ENCODE results near the gene MEF2A. TPM values are rescaled to one million over a fixed set of nuclear protein-coding genes. Genes with fewer than 3 reads are reported as not detected.
"Not testable (repeated sequence)": the region's sequence is repeated elsewhere in the genome, so short reads cannot be mapped to it uniquely, and the experiment has no call there.

Gene MEF2A
- 66.0 TPM for total RNA-seq (ENCODE audit: insufficient read depth, low replicate concordance)

DNA sequence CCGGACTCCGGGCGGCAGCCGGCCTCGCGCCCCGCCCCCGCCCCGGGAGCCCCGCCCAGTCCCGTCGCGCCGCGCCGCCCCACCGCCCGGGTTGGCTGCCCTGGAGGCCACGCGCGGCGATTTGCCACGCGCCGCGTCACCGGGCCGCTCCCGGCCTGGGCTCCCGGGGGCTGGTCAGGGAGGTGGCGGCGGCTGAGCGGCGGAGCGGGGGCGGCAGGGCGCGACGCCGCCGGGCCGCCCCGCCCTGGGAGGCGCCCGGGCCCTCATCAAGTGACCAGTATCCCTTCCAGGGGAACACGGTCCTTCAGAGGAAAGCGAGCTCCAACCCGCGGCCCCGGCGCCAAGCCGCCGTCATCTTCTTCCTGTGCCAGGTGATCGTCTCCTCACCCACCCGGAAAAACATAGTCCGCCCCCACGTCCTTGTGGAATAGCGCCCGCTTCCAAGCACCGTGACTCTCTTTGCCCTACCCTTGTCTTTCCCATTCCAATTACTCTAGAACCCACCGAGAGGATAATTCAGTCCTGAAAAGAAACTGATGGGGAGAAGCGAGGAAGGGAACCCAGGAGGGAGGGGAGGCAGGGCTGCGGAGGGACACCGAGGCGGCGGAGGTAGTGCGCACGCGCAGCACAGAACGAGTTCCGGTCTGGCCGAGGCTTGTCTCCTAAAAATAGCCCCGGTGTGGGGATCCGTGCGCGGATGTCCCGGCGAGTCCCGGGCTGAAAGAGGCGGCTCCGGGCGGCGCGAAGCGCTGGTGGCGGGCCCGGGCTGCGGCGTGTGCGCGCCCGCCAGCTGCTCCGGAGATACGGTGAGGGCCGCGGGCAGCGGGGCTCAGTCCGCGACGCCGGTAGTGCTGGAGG, at the start of gene MEF2A:
TSS of gene MEF2A (plus strand) at position 686 of the 858 bp plus-strand sequence. CDS start 67,136 bp downstream, outside the sequence.
- peak; percentile 95 for DNase-seq (ENCODE audit: low spot score)

DNA sequence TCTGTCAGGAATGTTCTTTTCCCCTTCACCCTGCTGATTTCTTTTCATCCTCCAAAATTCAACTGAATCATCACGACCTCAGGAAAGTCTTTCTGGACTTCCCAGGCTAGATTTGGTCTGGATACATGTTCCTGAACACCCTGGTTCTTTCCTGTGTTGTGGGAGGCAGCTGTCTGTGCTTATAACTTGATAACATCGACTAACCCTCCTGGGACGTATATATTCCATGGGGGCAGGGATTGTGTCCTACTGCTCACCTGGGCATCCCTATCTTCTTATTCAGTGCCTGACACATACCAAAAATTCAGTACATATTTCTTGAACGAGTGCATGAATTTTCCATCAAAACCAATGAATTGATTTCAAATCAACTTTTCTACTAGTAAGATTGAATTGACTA, 47.6 kb upstream of the MEF2A start:
- DNase-seq (ENCODE audit: low spot score): no peak

DNA sequence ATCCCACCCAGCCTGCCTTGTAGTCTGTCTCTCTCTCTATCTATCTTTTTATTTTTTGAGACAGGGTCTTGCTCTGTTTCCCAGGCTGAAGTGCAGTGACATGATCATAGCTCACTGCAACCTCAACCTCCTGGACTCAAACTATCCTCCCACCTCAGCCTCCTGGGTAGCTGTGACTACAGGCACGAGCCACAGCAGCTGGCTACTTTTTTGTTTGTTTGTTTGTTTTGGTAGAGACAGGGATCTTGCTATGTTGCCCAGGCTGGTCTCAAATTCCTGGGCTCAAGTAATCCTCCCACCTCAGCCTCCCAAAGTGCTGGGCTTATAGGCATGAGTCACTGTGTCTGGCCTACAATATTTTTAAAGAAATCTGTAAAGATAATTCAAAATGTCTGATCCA, 46.4 kb upstream of the MEF2A start:
- DNase-seq (ENCODE audit: low spot score): not testable (repeated sequence)

DNA sequence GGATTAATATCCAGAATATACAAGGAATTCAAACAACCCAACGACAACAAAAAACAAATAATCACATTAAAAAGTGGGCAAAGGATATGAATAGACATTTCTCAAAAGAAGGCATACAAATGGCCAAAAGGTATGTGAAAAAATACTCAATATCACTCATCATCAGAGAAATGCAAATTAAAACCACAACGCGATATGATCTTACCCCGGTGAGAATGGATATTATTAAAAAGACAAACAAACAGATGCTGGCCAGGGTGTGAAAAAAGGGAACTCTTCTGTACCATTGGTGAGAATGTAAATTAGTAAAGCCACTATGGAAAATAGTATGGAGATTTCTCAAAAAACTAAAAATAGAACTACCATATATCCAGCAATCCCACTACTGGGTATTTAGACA, 43.5 kb upstream of the MEF2A start:
- no peak for DNase-seq (ENCODE audit: low spot score)

DNA sequence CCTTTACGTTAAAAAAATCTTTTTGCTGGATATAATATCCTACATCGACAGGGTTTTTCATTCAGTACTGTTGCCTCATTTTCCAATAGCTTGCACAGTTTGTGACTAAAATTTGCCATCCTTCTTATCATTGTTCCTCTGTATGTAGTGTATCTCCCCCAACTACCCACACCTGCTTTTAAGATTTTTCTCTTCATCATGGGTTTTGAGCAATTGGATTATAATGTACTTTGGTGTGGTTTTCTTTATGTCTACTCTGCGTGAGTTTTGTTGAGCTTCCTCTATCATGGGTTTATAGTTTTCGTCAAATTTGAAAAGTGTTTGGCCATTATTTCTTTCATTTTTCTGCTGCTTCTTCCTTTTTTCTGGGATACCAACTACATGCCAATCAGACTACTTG, 39.6 kb upstream of the MEF2A start:
- no peak for DNase-seq (ENCODE audit: low spot score)

DNA sequence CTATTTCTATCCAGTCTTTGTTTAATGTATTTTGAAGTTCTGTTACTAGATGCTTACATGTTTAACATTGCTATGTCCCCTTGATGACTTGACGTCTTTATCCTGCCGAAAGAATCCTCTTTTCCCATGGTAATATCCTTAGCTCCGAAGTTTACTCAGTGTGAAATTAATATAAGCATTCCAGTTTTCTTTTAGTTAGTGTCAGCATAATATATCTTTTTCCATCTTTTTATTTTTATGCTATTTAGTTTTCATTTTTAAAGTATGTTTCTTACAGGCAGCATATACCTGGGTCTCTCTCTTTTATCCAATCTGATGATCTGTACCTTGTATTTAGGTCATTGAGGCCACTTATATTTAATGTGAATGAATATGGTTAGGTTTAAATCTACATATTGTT, 39.1 kb upstream of the MEF2A start:
- no peak for DNase-seq (ENCODE audit: low spot score)

DNA sequence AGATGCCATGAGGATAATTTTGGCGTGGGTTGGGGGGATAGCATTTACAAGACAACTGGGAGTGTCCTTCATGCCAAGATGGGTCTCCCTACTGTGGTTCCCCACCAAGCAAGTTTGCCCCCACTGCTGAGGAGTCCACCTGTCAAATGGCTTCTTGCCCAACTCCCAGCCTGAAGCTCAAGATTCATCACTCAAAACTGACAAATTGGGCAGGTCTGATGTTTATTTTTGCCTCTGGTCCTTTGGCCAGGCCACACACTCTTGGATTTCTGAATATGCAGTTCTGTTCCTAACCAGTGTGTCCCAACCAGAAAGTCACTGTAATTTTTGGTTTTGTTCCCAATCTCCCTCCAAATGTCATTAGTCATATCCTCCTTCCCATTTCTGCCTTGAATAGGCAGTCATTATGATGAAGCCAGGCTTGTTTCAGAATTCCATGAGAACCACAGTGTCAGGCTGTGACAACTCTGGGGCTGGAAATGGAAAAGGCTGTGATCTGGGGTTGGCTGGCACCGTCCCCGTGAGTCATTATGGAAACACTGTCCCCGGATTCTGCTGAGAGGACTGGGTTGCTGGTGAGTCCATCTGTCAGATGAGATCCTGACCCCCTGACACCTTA, 29.3 kb upstream of the MEF2A start:
- peak; percentile 14 for DNase-seq (ENCODE audit: low spot score)

DNA sequence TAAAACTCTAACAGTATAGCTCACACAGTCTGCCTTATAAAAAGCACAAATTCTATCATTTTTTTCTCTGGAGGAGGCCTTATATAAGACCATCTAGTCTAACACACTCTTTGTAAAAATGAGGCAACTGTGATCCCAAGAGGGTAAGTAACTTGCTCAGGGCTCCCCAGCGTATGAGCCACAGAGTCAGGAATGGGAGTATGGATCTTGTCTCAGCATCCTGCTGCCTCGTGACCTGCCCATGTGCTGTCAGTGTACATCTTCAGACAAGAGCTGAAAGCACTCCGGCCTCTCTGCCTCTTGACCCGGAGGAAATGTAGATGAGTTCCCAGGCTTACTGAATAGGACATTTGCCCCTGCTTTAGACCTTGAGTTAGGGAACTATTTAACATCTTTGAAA, 28.4 kb upstream of the MEF2A start:
- no peak for DNase-seq (ENCODE audit: low spot score)

DNA sequence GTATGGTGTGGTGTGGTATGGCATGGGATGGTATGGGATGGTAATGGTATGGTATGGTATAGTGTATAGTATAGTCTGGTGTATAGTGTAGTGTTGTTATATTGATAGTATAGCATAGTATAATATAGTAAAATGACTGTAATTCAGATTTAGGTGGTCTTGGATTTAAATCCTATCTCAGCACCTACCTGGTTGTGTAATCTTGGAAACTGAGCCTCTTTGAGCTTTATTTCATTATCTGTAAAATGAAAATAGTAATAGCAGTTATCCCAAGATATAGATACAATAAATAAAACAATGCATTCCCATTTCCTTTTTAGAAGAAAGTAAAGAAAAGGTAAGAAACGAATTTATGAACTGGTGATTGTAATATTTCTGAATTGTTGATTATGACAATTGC, 27.5 kb upstream of the MEF2A start:
- no peak for DNase-seq (ENCODE audit: low spot score)

DNA sequence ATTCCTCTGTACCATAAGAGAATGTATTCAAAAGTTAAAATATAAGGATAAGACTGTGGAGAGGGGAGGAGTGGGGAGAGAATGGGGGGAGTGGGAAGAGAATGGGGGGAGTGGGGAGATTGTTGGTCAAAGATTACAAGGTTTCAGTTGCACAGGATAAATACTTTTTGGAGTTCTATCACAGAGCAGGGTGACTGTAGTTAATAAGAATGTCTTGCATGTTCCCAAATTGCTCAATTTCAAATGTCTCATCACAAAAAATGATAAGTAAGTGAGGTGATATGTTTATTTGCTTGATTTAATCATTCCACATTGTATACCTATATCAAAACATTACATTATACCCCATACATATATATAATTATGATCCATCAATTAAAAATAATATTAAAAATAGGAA, 23.0 kb upstream of the MEF2A start:
- no peak for DNase-seq (ENCODE audit: low spot score)

DNA sequence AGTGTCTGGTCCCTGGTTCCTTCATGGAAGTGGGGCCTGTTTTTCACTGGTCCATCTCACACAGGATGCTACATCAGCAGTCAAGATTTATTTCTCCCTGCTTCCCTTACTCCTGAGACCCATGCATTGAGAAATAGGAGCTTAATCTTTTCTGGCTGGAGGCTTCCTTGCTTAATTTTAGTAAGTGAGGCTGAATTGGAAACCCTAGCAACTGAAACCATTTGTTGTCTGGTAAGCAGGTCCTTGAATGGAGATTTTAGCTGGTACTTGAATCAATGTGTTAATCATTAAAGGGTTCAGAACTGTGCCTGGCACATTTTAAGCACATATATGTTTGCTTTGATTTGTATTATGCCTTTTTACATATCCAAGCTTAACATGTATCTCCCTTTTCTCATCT, 20.2 kb upstream of the MEF2A start:
- peak; percentile 50 for DNase-seq (ENCODE audit: low spot score)

DNA sequence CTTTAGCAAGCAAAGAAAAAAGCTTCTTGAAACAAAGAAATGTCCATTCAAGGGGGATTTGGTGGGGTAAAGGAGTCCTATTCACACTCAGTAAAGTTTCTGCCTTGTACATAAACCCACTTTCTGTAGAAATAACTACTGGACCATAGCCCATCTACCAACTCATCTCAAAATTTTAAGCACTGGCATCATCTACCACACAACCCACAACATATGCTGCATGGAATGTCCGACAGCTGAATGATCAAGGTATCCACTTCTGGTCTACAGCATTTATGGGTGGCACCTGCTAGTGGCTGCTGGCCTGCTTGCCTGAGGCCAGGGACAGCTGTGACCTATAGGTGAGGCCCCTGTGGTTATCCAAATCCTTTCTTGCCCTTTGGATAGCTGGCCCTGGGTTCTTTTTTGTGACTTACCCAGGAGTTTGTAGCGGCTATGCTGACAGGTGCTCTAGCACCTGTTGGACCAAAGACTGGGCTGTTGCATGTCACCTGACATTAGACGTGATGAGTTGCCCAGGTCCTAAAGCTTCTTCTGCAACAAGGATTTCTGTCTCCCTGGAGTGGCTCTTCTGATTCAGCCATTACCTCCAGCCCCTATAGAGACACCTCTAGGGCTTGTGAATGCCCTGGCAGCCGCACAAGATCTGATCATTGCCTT, 19.2 kb upstream of the MEF2A start:
- no peak for DNase-seq (ENCODE audit: low spot score)

DNA sequence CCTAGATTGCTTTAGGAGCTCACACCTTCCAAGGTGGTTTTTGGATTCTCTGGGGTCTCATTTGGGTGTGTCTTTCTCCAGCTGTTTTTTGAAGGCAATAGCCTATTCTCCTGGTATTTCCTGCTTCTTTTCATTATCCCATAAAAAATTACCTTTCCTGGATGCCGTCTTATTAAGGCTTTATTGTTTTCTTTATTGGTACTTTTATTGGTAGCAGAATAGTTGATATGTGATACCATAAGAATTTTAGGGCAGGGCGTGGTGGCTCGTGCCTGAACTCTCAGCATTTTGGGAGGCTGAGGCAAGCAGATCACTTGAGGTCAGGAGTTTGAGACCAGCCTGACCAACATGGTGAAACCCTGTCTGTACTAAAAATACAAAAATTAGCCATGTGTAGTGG, 18.3 kb upstream of the MEF2A start:
- DNase-seq (ENCODE audit: low spot score): no peak

DNA sequence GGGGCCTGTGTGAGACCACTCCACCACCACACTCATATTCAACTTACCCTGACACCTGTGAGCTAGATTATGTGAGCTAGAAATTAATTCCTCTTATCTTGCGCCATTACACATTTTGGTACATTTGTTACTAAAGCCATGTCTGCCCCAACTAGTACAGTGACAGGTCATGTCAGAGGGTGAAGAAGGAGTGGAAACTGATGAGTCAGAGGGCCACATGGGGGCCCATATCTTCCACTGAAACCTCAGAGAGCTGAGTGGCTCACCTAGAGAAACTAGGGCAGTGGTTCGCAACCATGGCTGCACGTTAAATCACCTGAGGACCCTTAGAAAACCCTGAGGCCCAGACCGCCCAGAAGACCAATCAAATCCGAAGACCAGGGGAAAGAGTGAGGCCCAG, 15.7 kb upstream of the MEF2A start:
- no peak for DNase-seq (ENCODE audit: low spot score)

DNA sequence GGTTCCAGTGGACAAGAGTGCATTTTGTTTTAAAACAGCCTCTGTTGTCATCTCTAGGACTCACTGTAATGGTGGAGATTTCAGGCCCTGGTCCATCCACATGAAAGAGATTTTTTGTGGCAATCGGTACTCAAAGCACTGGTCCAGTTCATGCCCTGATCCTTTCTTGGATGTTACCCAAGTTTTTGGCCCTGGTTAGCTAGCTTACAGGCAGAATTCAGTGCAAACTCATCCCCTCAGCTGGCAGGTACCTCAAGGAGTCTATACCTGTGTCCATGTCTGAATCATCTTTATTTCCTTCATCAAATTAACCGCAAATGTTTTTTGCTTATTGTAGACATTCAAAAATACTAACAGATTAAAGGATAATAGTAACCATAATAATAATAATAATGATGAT, 13.7 kb upstream of the MEF2A start:
- DNase-seq (ENCODE audit: low spot score): no peak

DNA sequence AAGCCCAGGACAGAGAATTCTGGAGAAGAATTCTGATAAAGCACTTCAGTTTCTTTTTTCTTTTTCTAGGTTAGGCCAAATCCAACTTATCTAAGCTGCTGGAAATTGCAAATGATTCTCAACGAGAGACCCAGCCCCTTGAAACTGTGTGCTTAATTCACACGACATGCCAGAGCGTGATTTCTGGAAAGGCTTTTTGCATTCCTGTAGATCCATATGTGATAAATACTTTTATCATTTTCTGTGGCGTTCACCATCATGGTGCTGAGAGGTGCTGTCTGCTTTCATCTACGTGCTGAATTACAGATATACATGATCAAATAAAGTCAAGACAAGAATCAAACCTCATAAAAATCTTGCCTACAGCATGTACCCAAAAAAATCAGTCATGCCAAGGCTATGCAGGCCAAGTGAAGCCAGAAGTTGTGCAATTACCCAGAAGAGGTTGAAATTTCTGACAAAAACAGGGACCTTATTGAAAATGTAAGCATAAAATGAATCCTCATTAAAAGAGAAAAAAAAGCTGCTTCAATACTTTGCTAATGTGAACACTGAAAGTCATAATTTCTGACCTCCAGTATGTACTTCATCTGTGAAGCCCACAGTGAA, 10.8 kb upstream of the MEF2A start:
- DNase-seq (ENCODE audit: low spot score): peak; percentile 32

DNA sequence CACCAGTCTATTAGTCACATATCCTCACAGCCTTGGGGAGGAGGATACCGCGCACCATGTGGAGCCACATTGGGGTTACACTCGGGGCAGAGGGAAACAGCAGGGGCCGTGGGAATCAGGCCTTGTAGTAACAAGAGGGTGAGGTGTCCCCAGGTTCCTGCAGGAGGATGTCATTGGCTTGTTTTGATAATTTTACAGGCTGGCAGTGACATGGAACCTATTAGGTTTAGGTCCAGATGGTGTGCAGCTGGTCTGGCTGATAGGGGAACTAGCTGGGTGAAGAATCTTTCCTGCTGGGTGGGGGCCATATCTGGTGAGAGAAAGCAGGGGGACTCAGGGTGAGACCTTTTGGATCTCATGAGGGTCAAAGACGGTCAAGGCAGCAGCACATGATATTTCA, 9.8 kb upstream of the MEF2A start:
- DNase-seq (ENCODE audit: low spot score): peak; percentile 54

DNA sequence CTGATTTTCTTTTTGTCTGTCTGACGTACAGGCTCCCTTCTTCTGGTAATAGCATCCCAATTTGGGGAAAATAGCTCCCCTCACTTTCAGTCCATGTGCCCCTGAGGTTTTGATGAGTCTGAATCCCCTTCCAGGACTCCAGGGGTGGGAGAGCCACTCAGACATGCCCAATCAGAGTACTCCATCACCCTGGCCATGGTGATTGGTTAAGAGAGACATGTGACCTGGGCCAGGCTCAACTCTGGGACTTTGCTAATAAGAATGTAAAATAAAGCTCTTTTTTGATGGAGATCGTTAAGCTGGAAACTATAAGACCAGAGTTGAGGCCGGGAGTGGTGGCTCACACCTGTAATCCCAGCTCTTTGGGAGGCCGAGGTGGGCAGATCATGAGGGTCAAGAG, 9.2 kb upstream of the MEF2A start:
- DNase-seq (ENCODE audit: low spot score): no peak

DNA sequence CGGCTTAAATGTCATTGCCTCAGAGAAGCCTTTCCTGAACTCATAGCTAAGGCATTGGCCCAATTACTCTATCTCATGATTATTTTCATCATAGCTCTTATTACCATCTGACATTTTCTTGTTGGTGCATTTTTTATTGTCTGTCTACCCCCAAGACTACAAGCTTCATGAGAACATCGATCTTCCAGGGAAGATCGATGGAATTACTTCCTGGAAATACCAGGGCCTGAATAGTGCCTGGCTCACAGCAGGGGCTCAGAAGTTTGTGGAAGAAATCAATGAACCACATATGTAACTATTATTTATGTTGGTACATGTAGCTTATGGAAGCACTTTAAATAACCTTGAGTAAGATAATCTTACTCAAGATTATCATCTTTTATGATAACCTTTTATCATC, 7.7 kb upstream of the MEF2A start:
- no peak for DNase-seq (ENCODE audit: low spot score)

DNA sequence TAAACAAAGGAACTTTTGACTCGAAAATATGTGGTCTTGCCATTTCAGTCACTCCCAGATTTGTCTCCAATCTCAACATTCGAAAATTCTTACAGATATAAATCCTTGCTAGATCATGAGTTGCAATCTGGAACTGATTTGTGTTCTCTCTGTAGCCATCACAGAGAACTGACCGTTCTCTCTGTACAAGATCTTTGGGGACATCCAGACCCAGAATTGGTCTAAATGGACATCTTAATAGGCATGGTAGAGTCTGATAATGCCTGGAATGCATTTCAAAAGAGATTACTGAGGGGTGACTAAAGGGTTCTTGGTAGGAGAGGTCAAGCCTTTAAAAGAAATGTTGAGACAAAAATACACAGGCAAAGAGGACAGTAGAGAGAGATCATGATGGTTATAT, 7.2 kb upstream of the MEF2A start:
- no peak for DNase-seq (ENCODE audit: low spot score)

DNA sequence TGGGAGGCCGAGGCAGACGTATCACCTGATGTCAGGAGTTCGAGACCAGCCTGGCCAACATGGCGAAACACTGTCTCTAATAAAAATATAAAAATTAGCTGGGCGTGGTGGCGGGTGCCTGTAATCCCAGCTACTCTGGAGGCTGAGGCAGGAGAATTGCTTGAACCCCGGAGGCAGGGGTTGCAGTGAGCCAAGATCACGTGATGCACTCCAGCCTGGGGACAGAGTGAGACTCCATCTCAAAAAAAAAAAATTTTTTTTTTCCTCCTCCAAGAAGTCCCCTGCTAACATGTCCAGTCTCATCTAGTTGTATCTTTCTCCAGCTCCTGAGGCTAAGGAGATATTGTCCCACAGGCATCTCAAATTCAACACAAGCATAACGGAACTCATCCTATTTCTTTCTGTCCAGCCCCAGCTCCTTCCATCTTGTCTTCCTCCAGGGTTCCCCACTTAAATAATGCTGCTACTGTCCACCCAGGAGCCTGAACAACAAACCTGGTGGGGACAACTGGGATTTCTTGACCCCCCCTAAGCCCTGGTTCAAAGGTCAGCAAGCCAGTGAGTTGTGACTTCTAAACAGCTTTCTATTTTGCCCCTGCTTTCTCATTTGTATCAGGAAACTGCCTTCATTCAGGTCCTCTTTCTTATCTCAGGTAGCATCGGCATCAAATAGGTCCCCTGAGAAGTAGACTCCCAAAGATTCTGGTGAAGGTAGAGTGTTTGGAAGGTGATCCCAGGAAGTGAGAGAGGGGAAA, 4.1 kb upstream of the MEF2A start:
- DNase-seq (ENCODE audit: low spot score): no peak

DNA sequence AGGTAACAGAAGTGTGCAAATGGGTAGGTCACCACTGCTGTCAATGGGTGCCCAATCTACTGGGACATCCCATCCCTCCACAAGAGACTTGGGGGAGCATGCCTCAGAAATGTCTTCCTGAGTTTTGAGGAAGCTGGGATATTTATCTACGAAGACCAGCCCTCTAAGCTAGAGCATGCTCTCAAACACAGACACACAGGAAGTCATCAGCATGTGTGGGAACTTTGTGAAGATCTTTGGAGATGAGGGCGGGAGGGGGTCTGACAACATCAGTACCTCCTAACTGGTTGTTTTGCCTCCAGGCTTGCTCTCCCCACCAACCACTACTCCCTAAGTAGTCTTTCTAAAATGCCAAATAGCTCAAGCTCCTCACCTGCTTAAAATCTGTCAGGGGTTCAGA, 3.5 kb upstream of the MEF2A start:
- DNase-seq (ENCODE audit: low spot score): no peak
